KOPT-K1 (cell line): ENCODE data around the gene DNAH17.

Experiments
- H3K27ac ChIP-seq: fragments of 200-600 bp; sonication (generic); 2 replicates; pipeline ENCODE4 v1.5.1; 2016; ENCODE audit warnings: antibody characterized with exemption, mild to moderate bottlenecking, low read depth, low read length; ENCODE audit not compliant: poor library complexity, severe bottlenecking
- H3K36me3 ChIP-seq: fragments of 200-600 bp; sonication (generic); 2 replicates; pipeline ENCODE4 v1.5.1; 2017; ENCODE audit warnings: antibody characterized with exemption, mild to moderate bottlenecking, low read length, moderate library complexity; ENCODE audit not compliant: insufficient read depth
- H3K9me3 ChIP-seq: fragments of 200-600 bp; sonication (generic); 2 replicates; pipeline ENCODE4 v1.5.1; 2017; ENCODE audit warnings: antibody characterized with exemption, low read length, mild to moderate bottlenecking; ENCODE audit not compliant: insufficient read depth, poor library complexity, severe bottlenecking

Gene DNAH17

GRCh38 chr17:78592991-78593329 is 15.8 kb upstream of the DNAH17 start:
- Histone ChIP-seq H3K27ac (no peak overlapping the region), H3K9me3 (no peaks in the 10 kb centered on the region), H3K36me3 (no peaks in the 10 kb centered on the region)

DNA sequence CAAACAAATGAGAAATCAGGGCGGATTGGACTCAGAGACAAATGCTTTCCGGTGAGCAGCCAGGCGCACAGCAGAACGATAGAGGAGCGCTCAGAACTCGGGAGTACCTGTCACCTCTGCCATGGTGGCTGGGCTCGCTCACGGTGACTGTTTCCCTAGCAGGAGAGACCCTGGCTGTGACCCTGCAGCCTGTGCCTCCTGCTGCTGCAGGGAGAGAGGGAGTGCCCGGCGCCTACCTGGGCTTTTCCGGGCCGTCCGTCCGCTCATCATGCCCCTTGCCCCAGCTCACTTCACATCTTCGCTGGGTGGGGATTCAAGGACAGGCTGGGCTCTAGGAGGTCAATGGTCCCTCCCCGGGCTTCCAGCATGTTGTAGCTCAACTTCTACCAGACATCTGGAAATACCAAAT is 14.1 kb upstream of the DNAH17 start:
- H3K9me3 ChIP-seq, result no peaks in the 10 kb centered on the region
- no peaks in the 10 kb centered on the region for H3K36me3 ChIP-seq
- no peak overlapping the region for H3K27ac ChIP-seq

- Histone ChIP-seq H3K27ac (no peak overlapping the region), H3K9me3 (no peaks in the 10 kb centered on the region), H3K36me3 (no peaks in the 10 kb centered on the region)
These were observed 12.7 kb upstream of the DNAH17 start for GRCh38 chr17:78589885-78590284.

DNA sequence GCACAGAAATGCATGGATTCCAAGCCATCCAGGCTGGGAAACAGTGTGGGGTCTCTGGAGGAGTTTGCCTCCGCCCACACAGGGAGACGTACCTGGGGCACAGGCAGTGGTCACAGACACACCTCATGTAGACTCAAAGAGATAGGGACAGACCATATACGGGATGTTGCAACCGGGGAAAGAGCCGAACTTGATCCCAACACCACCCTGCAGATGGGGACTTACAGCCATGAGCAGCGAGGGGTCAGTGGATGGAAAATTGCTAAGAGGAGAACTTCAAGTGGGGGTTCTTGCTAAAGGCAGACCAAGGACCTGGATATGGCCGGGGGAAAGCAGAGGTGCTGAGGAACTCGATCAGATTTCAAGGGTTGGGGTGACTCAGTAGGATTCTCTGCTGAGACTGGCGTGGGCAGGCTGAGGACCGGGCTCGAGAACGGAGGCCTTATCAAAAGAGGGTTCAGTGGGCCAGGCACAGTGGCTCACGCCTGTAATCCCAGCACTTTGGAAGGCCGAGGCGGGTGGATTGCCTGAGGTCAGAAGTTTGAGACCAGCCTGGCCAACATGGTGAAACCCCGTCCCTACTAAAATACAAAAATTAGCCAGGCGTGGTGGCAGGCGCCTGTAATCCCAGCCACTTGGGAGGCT is 12.0 kb upstream of the DNAH17 start:
- Histone ChIP-seq H3K9me3 (no peaks in the 10 kb centered on the region), H3K27ac (no peak overlapping the region), H3K36me3 (no peaks in the 10 kb centered on the region)

DNA sequence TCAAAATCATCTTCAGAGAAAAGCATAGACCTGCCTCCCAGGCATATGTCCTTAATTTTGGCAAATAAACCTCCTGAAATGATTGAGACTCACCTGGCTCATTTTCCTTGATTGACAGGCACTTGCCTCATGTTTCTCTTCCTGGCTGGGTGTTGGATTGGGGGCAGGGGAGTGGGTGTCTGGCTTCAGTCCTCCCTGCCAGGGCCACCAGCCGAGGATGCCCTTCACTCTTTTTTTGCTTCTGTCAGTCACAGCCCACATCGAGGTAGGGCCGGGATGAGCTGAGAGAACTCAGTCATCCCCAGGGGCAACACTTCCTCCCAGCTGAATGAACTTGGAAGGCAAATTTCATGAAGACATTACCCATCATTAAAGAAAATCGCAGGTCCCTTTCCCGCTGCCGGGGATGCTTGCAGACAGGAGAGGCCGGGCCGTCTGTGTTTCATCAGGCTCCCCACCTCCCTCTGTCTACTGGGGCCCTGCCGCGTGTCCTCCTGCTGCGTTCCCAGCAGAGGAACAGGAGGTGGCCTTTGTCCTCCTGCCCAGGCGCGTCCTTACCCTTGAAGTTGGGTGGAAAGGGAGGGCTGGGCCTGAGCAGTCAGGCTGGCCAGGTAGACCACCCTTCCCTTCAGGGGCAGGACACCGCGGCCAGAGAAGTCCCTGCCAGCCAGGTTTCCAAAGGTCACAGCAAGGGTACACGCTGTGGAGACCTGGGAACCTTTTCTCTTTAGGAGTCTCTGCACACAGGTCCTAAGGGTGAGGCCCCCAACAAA is 11.2 kb upstream of the DNAH17 start:
- H3K36me3 ChIP-seq, result no peaks in the 10 kb centered on the region
- no peaks in the 10 kb centered on the region for H3K9me3 ChIP-seq
- no peak overlapping the region for H3K27ac ChIP-seq

DNA sequence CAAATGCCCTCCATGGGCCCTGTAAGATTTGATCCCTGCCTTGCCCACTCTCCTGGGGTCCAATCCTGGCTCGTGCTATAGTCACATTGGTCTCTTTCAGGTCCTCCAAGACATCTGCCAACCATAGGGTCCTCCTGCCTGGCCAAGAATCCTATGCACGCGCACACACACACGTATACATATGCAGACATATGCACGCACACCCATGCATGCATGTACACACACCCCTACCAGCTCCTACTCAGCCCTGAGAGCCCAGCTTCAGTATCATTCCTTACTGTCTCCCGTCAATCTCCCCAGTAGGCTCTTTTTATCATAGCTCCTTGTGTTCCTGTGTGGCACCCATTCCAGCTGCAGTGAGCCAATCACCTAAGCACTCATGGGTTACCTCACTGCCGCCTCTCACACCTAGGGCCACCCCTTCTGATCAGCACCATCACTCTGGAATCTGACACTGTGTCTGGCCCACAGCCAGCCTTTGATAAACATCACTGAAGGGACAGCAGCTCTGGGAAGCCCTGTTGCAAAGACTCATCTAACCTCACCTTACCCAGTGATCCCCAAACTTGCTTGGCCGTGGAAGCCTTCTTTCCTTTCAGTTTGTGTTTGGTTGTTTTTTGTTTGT is 7.9 kb upstream of the DNAH17 start:
- H3K27ac ChIP-seq, result no peak overlapping the region
- H3K9me3 ChIP-seq, result no peaks in the 10 kb centered on the region
- no peaks in the 10 kb centered on the region for H3K36me3 ChIP-seq

DNA sequence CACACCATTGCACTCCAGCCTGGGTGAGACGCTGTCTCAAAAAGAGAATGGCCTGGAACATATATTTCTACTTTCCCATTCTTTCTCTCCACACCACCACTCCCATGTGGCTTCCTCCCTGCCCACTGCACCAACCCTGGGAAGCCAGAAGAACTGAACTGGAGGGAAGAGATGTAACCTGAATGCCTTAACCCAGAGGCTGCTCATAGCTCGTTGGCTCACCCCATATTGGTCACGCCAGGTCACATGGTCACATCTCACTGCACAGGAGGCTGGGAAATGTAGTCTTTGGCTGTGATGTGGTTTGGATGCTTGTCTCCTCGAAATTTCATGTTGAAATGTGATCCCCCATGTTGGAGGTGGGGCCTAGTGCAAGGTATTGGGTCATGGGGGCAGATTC is 5.9 kb upstream of the DNAH17 start:
- H3K36me3 ChIP-seq, result no peaks in the 10 kb centered on the region
- H3K9me3 ChIP-seq, result no peaks in the 10 kb centered on the region
- no peak overlapping the region for H3K27ac ChIP-seq

DNA sequence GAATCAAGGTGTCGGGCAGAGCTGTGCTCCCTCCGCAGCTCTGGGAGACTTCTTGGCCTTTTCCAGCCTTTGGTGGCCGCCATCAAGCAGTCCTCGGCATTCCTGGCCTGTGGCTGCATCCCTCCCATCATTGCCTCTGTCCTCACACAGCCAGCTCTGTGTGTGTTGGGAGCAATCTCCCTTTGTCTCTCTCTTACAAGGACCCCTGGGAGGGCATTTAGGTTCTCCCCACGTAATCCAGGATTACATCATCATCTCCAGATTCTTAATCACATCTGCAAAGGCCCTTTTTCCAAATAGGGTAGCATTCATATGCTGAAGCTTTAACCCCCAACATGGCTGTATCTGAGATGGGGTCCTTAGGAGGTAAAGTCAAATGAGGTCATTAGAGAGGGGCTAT is 4.1 kb upstream of the DNAH17 start:
- no peaks in the 10 kb centered on the region for H3K36me3 ChIP-seq
- no peak overlapping the region for H3K27ac ChIP-seq
- H3K9me3 ChIP-seq, result no peaks in the 10 kb centered on the region

DNA sequence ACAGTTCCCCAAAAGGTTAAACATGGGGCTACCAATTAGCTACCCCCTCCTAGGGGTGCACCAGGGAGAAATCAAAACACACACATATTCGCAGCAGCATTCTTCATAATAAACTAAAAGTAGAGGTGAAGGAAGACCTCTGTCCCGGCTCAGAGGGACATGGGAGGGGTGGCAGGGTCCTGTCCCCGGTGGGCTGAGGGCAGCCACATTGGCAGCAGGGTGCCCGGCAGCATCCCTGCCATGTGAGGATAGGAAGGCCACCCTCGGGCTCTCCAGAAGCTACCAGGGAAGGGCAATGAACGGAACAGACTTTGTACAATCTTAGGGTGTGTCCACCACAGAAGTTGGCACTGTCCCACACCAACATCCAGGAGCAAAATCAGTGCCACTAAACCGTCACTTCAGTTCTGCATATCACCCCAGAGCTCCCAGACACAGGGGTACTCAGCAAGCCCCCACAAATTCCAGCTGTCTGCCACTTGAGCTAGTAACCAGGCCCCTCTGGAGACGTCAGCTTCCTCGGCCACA is 3.1 kb upstream of the DNAH17 start:
- Histone ChIP-seq H3K27ac (no peak overlapping the region), H3K9me3 (no peaks in the 10 kb centered on the region), H3K36me3 (no peaks in the 10 kb centered on the region)

DNA sequence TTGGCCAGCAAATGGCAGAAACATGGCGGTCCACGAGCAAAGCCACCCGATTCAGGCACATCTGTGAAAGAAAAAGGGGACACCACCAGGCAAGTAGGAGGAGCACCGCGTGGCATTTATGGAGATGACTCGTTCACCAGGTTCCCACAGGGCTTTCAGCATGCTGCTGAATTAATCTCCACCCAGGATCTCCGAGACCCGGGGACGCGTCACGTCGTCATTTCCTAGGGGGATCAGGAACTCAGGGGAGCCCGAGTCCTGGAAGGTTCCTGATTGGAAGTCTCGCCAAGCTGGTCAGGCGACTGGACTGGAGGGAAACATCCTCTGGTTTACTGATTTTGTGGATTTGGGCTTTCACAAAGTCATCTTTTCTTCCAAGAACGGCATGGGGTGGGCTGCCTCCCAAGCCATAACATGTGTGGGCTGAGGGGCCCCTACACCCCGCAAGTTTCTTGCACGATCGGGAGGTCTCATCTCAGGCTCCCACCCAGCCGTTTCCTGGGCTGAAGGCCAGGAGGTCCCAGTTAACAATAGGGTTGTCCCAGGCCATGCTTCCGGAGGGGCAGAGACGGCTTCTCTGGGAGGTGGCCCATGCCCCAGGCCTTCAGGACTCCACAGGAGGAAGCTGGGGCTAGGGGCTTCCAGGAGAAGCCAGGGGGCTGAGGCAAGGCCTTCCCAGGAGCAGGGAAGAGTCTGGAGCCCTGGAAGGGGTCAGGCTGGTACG is 645 bp downstream of the DNAH17 start:
- Histone ChIP-seq H3K9me3 (no peaks in the 10 kb centered on the region), H3K36me3 (no peaks in the 10 kb centered on the region), H3K27ac (no peak overlapping the region)

- no peaks in the 10 kb centered on the region for H3K9me3 ChIP-seq
- H3K36me3 ChIP-seq, result no peaks in the 10 kb centered on the region
- H3K27ac ChIP-seq, result no peak overlapping the region
These were observed 1.3 kb downstream of the DNAH17 start for GRCh38 chr17:78575899-78576298.

DNA sequence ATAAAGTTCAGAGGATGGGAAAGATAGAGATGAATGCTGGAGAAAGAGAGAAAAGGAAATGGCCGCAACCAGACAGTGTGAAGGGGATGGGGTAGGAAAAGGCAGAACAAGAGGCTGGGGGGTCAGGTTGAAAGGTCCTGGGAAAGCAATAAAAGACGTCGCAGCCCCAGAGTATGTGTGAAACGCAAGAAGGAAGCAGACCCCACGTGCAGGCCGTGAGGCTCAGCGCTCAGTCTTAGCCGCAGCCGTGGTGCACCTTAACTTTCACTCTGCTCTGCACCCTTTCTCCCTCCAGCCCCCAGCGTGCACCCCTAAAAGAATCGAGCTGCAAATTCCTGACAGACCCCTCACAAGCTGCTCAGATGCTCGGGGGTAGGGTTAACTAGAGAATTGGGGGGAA is 1.9 kb downstream of the DNAH17 start:
- no peak overlapping the region for H3K27ac ChIP-seq
- H3K9me3 ChIP-seq, result no peaks in the 10 kb centered on the region
- H3K36me3 ChIP-seq, result no peaks in the 10 kb centered on the region

DNA sequence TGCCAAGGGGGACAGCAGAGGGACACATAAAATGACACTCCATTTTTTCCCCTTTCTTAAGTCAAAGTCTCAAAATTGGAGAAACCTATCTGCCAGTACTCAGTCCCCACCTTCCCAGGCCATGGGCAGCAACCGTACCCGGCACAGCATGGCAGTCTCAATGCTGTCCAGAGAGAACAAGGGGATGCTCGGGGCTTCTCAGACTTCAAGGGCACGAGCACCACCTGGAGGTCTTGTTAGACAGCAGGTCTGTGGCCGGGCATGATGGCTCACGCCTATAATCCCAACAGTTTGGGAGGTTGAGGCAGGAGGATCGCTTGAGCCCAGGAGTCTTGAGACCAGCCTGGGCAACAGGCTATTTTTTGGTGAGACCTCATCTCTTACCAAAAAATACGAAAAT is 3.2 kb downstream of the DNAH17 start:
- H3K9me3 ChIP-seq, result no peaks in the 10 kb centered on the region
- no peaks in the 10 kb centered on the region for H3K36me3 ChIP-seq
- no peak overlapping the region for H3K27ac ChIP-seq

GRCh38 chr17:78572239-78573205 is 4.7 kb downstream of the DNAH17 start:
- no peaks in the 10 kb centered on the region for H3K9me3 ChIP-seq
- H3K27ac ChIP-seq, result no peak overlapping the region
- H3K36me3 ChIP-seq, result no peaks in the 10 kb centered on the region
